CD14-positive monocyte (primary cell): ENCODE data around the gene MAPK8IP1. TPM values are rescaled to one million over a fixed set of nuclear protein-coding genes. Genes with fewer than 3 reads are reported as not detected.

Source experiments
- DNase-seq, 3 donors: peaks; one replicate each; pipeline ENCODE4 v3.0.0-alpha.2; 2011 to 2022
- H2AFZ ChIP-seq: 2 replicates; pipeline ENCODE4 v1.6.0; 2012; ENCODE audit warnings: mild to moderate bottlenecking, low read depth, low read length, inconsistent platforms; ENCODE audit not compliant: insufficient read depth, poor library complexity, severe bottlenecking
- H3K27ac ChIP-seq, 2 donors: 1 replicate in 1 of 2; 2 replicates in 1 of 2; pipeline ENCODE4 v1.5.1; 2012 to 2013; ENCODE audit warnings: low read length in 2 of 2, control low read depth in 1 of 2, inconsistent platforms in 1 of 2, low read depth in 1 of 2, mild to moderate bottlenecking in 1 of 2
- H3K27me3 ChIP-seq, 2 donors: one replicate each; pipeline versions ENCODE4 v1.6.0 to v1.6.1; 2011 to 2013; ENCODE audit warnings: low read length in 2 of 2; ENCODE audit not compliant: control insufficient read depth in 2 of 2, insufficient read depth in 2 of 2
- H3K36me3 ChIP-seq, 2 donors: replicated peaks in 1 of 2; 1 replicate in 1 of 2; 2 replicates in 1 of 2; pipeline versions ENCODE4 v1.5.1 to v1.6.1; 2012 to 2013; ENCODE audit warnings: low read length in 2 of 2, control low read depth in 1 of 2, inconsistent platforms in 1 of 2, mild to moderate bottlenecking in 1 of 2; ENCODE audit not compliant: insufficient read depth in 2 of 2, control insufficient read depth in 1 of 2
- H3K4me1 ChIP-seq, 2 donors: 1 replicate in 1 of 2; 2 replicates in 1 of 2; pipeline versions ENCODE4 v1.5.1 to v1.6.1; 2012 to 2013; ENCODE audit warnings: low read length in 2 of 2, control low read depth in 1 of 2, inconsistent platforms in 1 of 2, mild to moderate bottlenecking in 1 of 2, moderate library complexity in 1 of 2; ENCODE audit not compliant: insufficient read depth in 2 of 2, control insufficient read depth in 1 of 2
- H3K4me2 ChIP-seq: replicated peaks from 2 replicates; pipeline ENCODE3; 2012; ENCODE audit warnings: low read length, moderate library complexity, mild to moderate bottlenecking; ENCODE audit not compliant: poor library complexity, severe bottlenecking; ENCODE audit errors: extremely low read depth
- H3K4me3 ChIP-seq, 3 experiments: fragments of 200-600 bp in 1 of 3; sonication (generic) in 1 of 3; replicated peaks in 1 of 3; 1 replicate in 2 of 3; 2 replicates in 1 of 3; pipeline ENCODE4 v1.5.1; 2011 to 2013; ENCODE audit warnings: low read length in 3 of 3, mild to moderate bottlenecking in 3 of 3, control low read depth in 2 of 3, low read depth in 2 of 3, inconsistent platforms in 1 of 3, moderate library complexity in 1 of 3
- H3K79me2 ChIP-seq: 2 replicates; pipeline ENCODE4 v1.6.0; 2012; ENCODE audit warnings: mild to moderate bottlenecking, control low read depth, inconsistent platforms, low read length, moderate library complexity; ENCODE audit not compliant: insufficient read depth
- H3K9ac ChIP-seq: 2 replicates; pipeline ENCODE4 v1.6.0; 2017; ENCODE audit warnings: low read length, mild to moderate bottlenecking; ENCODE audit not compliant: insufficient read depth, poor library complexity, severe bottlenecking
- H3K9me3 ChIP-seq, 2 donors: replicated peaks in 1 of 2; 1 replicate in 1 of 2; 2 replicates in 1 of 2; pipeline versions ENCODE4 v1.5.1 to v1.6.1; 2012 to 2013; ENCODE audit warnings: low read length in 2 of 2, control low read depth in 1 of 2; ENCODE audit not compliant: control insufficient read depth in 1 of 2, insufficient read depth in 1 of 2
- H4K20me1 ChIP-seq: 2 replicates; pipeline ENCODE4 v1.6.0; 2012; ENCODE audit warnings: mild to moderate bottlenecking, low read length, control low read depth, moderate library complexity; ENCODE audit not compliant: insufficient read depth
- H3K27ac Mint-ChIP-seq, 7 donors: one replicate each; pipeline ENCODE4 v1.8.0; 2020; ENCODE audit warnings: mild to moderate bottlenecking in 7 of 7, mixed read lengths in 7 of 7, moderate library complexity in 6 of 7, inconsistent platforms in 2 of 7
- H3K27me3 Mint-ChIP-seq, 3 donors: one replicate each; pipeline ENCODE4 v1.8.0; 2021 to 2022; ENCODE audit warnings: low read depth in 3 of 3, mild to moderate bottlenecking in 3 of 3, mixed read lengths in 3 of 3, moderate library complexity in 3 of 3, inconsistent platforms in 1 of 3
- H3K36me3 Mint-ChIP-seq, 2 donors: one replicate each; pipeline ENCODE4 v1.8.0; 2020; ENCODE audit warnings: mixed read lengths in 2 of 2, inconsistent platforms in 1 of 2, mild to moderate bottlenecking in 1 of 2
- H3K4me1 Mint-ChIP-seq: one replicate; pipeline ENCODE4 v1.8.0; 2020; ENCODE audit warnings: mild to moderate bottlenecking, mixed read lengths
- H3K4me3 Mint-ChIP-seq, 2 donors: one replicate each; pipeline ENCODE4 v1.8.0; 2020; ENCODE audit warnings: mild to moderate bottlenecking in 2 of 2, mixed read lengths in 2 of 2, moderate library complexity in 1 of 2
- H3K9me3 Mint-ChIP-seq, 7 donors: one replicate each; pipeline ENCODE4 v1.8.0; 2020 to 2022; ENCODE audit warnings: mixed read lengths in 7 of 7, mild to moderate bottlenecking in 6 of 7, moderate library complexity in 6 of 7, inconsistent platforms in 2 of 7
- CTCF ChIP-seq: fragments of 200-600 bp; IDR thresholded peaks from one replicate; pipeline ENCODE4 v1.8.0; 2022; ENCODE audit warnings: antibody characterized with exemption, mild to moderate bottlenecking
- WGBS: methylation state at CpG from one replicate; pipeline ENCODE4 v1.1.5; 2013; ENCODE audit warnings: missing lambda C conversion rate; ENCODE audit not compliant: insufficient coverage; 5-methylcytosine and 5-hydroxymethylcytosine counted together
- intact Hi-C, 2 donors: fragments of 100-400 bp; cut with micrococcal nuclease; formaldehyde crosslinking; loops; one replicate each; pipeline versions ENCODE4 v1.15.0 to v1.15.1; 2023
- polyA plus RNA-seq, 3 donors: library from polyadenylated mRNA; depleted of rRNA in 1 of 3; unstranded in 2 of 3; stranded (reverse) in 1 of 3; fragments of 300-500 nt in 2 of 3; fragments of >200 nt in 1 of 3; fragmentation: Illumina TruSeq in 2 of 3; gene quantifications; 1 replicate in 2 of 3; 2 replicates in 1 of 3; pipeline ENCODE4 v1.2.3, GENCODE V29; 2012 to 2021

The MAPK8IP1 gene
- polyA plus RNA-seq, 3 donors, result 0.93 TPM; not detected in 2

- Histone ChIP-seq H3K27me3 (no peaks in the 10 kb centered on the region), H3K4me2 (no peak overlapping the region), H3K79me2 (no peaks in the 10 kb centered on the region), H3K27ac (no peak overlapping the region), H2AFZ (no peak overlapping the region), H3K36me3 (peaks cover 82 to 98% of the 10 kb centered on the region in 2 donors), H3K4me1 (no peaks in the 10 kb centered on the region), H3K9me3 (no peaks in the 10 kb centered on the region), H3K4me3 (no peak overlapping the region), H4K20me1 (no peaks in the 10 kb centered on the region), H3K9ac (no peak overlapping the region)
- H3K4me1 Mint-ChIP-seq, result no peaks in the 10 kb centered on the region
- H3K36me3 Mint-ChIP-seq, result peaks cover 87 to 93% of the 10 kb centered on the region in 2 donors
- intact Hi-C loops, result no loop called here
- H3K9me3 Mint-ChIP-seq, result peaks cover 0 to 2% (median 0%) of the 10 kb centered on the region in 7 donors
- no peaks in the 10 kb centered on the region for H3K27me3 Mint-ChIP-seq
- DNase-seq, result no peak
- no peak for TF ChIP-seq CTCF
- 100% methylated on average over 4 of the region's 4 CpGs for WGBS
- H3K27ac Mint-ChIP-seq, result peak overlapping the region in 1 of 7 donors; percentile 15
- H3K4me3 Mint-ChIP-seq, result no peak overlapping the region
These were observed 14.7 kb upstream of the MAPK8IP1 start for GRCh38 chr11:45870706-45871105.

GRCh38 chr11:45871638-45872037 lies 13.8 kb upstream of the MAPK8IP1 start:
- Histone ChIP-seq H3K36me3 (peaks cover 77 to 98% of the 10 kb centered on the region in 2 donors), H3K9ac (no peak overlapping the region), H3K79me2 (no peaks in the 10 kb centered on the region), H3K4me2 (no peak overlapping the region), H3K4me1 (no peaks in the 10 kb centered on the region), H3K4me3 (no peak overlapping the region), H3K27ac (no peak overlapping the region), H2AFZ (no peak overlapping the region), H3K27me3 (no peaks in the 10 kb centered on the region), H3K9me3 (no peaks in the 10 kb centered on the region), H4K20me1 (no peaks in the 10 kb centered on the region)
- Mint-ChIP-seq H3K4me3 (no peak overlapping the region), H3K9me3 (no peaks in the 10 kb centered on the region), H3K36me3 (peaks cover 86 to 93% of the 10 kb centered on the region in 2 donors), H3K27me3 (no peaks in the 10 kb centered on the region), H3K27ac (peak overlapping the region in 1 of 7 donors; percentile 5), H3K4me1 (no peaks in the 10 kb centered on the region)
- WGBS, result 100% methylated on average over 1 of the region's 2 CpGs
- TF ChIP-seq CTCF, result no peak
- DNase-seq, result no peak
- intact Hi-C loops, result no loop called here
